Tibial nerve (tissue), 4 donors: ENCODE results near the gene DPYSL4. TPM values are rescaled to one million over a fixed set of nuclear protein-coding genes. Genes with fewer than 3 reads are reported as not detected.

Source experiments
- DNase-seq, 2 donors: peaks; one replicate each; pipeline ENCODE4 v3.0.0-alpha.2; 2019; ENCODE audit warnings: low spot score in 2 of 2
- H3K27ac ChIP-seq, 4 donors: fragments of 200-600 bp; sonication (generic) in 3 of 4; one replicate each; pipeline ENCODE4 v1.5.1; 2017 to 2019; ENCODE audit warnings: mild to moderate bottlenecking in 1 of 4
- H3K27me3 ChIP-seq, 2 donors: fragments of 200-600 bp; sonication (generic) in 1 of 2; one replicate each; pipeline versions ENCODE4 v1.5.1 to v1.6.0; 2017 to 2019
- H3K36me3 ChIP-seq, 3 donors: fragments of 200-600 bp; sonication (generic); one replicate each; pipeline ENCODE4 v1.5.1; 2018 to 2019
- H3K4me1 ChIP-seq, 4 donors: fragments of 200-600 bp; sonication (generic) in 3 of 4; one replicate each; pipeline ENCODE4 v1.5.1; 2017 to 2019
- H3K4me3 ChIP-seq, 4 donors: fragments of 200-600 bp; sonication (generic) in 3 of 4; one replicate each; pipeline ENCODE4 v1.5.1; 2017 to 2019; ENCODE audit warnings: mild to moderate bottlenecking in 1 of 4, moderate library complexity in 1 of 4
- H3K9me3 ChIP-seq, 4 donors: fragments of 200-600 bp; sonication (generic) in 3 of 4; one replicate each; pipeline ENCODE4 v1.5.1; 2017 to 2019
- CTCF ChIP-seq, 5 experiments: fragments of 200-600 bp in 3 of 5; fragments of 450-650 bp in 2 of 5; sonication (generic) in 3 of 5; IDR thresholded peaks; one replicate each; pipeline ENCODE4 v1.5.1; 2016 to 2019; ENCODE audit warnings: antibody characterized with exemption in 5 of 5, mild to moderate bottlenecking in 3 of 5, moderate library complexity in 2 of 5
- EP300 ChIP-seq, 2 donors: sonication (generic); formaldehyde crosslinking; IDR thresholded peaks; one replicate each; pipeline ENCODE4 v1.6.1; 2017; ENCODE audit warnings: antibody characterized with exemption in 2 of 2, mild to moderate bottlenecking in 1 of 2
- POLR2A ChIP-seq, 2 donors: fragments of 450-650 bp; IDR thresholded peaks; one replicate each; pipeline ENCODE4 v1.6.1; 2017; ENCODE audit warnings: antibody characterized with exemption in 2 of 2, mild to moderate bottlenecking in 2 of 2, moderate library complexity in 2 of 2
- WGBS, 2 donors: methylation state at CpG; one replicate each; pipeline ENCODE4 v1.1.5; 2018; 5-methylcytosine and 5-hydroxymethylcytosine counted together
- total RNA-seq, 4 donors: library from RNA; depleted of rRNA; stranded (reverse); fragments of >200 nt; gene quantifications; one replicate each; pipeline ENCODE4 v1.1.0, GENCODE V29; 2016

Gene DPYSL4
- total RNA-seq, 4 donors from 2014 or later = 0.21 to 3.1 (median 1.4) TPM

- H3K27me3 ChIP-seq = peaks cover 0 to 84% of the 10 kb centered on the region in 2 donors
- H3K36me3 ChIP-seq = no peaks in the 10 kb centered on the region
- TF ChIP-seq POLR2A (IDR thresholded peaks at IDR 0.05) = no peak
- TF ChIP-seq CTCF (IDR thresholded peaks at IDR 0.05) = no peak
- TF ChIP-seq EP300 (IDR thresholded peaks at IDR 0.05) = no peak
- WGBS, 2 donors = 49 to 61% methylated on average over 14 of the region's 14 CpGs
- H3K27ac ChIP-seq = no peak overlapping the region
- no peak overlapping the region for H3K4me3 ChIP-seq
- H3K9me3 ChIP-seq = no peaks in the 10 kb centered on the region
- peaks cover 0 to 15% (median 1%) of the 10 kb centered on the region in 4 donors for H3K4me1 ChIP-seq
- DNase-seq = no peak
Observed at GRCh38 chr10:132180736-132181135, 6.0 kb upstream of the DPYSL4 start.

- Histone ChIP-seq H3K27me3 (peaks cover 0 to 81% of the 10 kb centered on the region in 2 donors), H3K36me3 (no peaks in the 10 kb centered on the region), H3K27ac (no peak overlapping the region), H3K4me3 (no peak overlapping the region), H3K4me1 (peaks cover 0 to 16% (median 10%) of the 10 kb centered on the region in 4 donors), H3K9me3 (no peaks in the 10 kb centered on the region)
- WGBS, 2 donors = 62 to 71% methylated on average over 24 to 25 of the region's 25 CpGs
- DNase-seq = no peak
- TF ChIP-seq POLR2A (IDR thresholded peaks at IDR 0.05) = no peak
- TF ChIP-seq EP300 (IDR thresholded peaks at IDR 0.05) = no peak
- TF ChIP-seq CTCF (IDR thresholded peaks at IDR 0.05) = no peak
Observed at GRCh38 chr10:132181691-132182425, 4.9 kb upstream of the DPYSL4 start.

- Histone ChIP-seq H3K4me1 (peaks cover 0 to 24% (median 14%) of the 10 kb centered on the region in 4 donors), H3K27me3 (peaks cover 0 to 81% of the 10 kb centered on the region in 2 donors), H3K4me3 (no peak overlapping the region), H3K36me3 (no peaks in the 10 kb centered on the region), H3K27ac (no peak overlapping the region), H3K9me3 (no peaks in the 10 kb centered on the region)
- WGBS, 2 donors = 83 to 87% methylated on average over 7 of the region's 7 CpGs
- no peak for DNase-seq
- no peak for TF ChIP-seq EP300 (IDR thresholded peaks at IDR 0.05)
- TF ChIP-seq CTCF (IDR thresholded peaks at IDR 0.05) = no peak
- no peak for TF ChIP-seq POLR2A (IDR thresholded peaks at IDR 0.05)
Observed at GRCh38 chr10:132182591-132182990, 4.2 kb upstream of the DPYSL4 start.

- no peak for TF ChIP-seq EP300 (IDR thresholded peaks at IDR 0.05)
- no peak for TF ChIP-seq CTCF (IDR thresholded peaks at IDR 0.05)
- no peak for TF ChIP-seq POLR2A (IDR thresholded peaks at IDR 0.05)
Observed at GRCh38 chr10:132183046-132183445, 3.7 kb upstream of the DPYSL4 start.

GRCh38 chr10:132184816-132185593 lies 1.7 kb upstream of the DPYSL4 start:
- no peak for TF ChIP-seq EP300 (IDR thresholded peaks at IDR 0.05)
- no peak for TF ChIP-seq CTCF (IDR thresholded peaks at IDR 0.05)
- TF ChIP-seq POLR2A (IDR thresholded peaks at IDR 0.05) = no peak
- 47 to 56% methylated on average over 18 to 29 of the region's 35 CpGs for WGBS, 2 donors

More at GRCh38 chr10:132183046-132183445, 3.7 kb upstream of the DPYSL4 start:
- 49 to 51% methylated on average over 8 of the region's 8 CpGs for WGBS, 2 donors
- Histone ChIP-seq H3K4me3 (no peak overlapping the region), H3K27me3 (peaks cover 0 to 81% of the 10 kb centered on the region in 2 donors), H3K27ac (no peak overlapping the region), H3K36me3 (no peaks in the 10 kb centered on the region), H3K9me3 (no peaks in the 10 kb centered on the region), H3K4me1 (peaks cover 0 to 28% (median 15%) of the 10 kb centered on the region in 4 donors)
- no peak for DNase-seq

More at GRCh38 chr10:132184816-132185593, 1.7 kb upstream of the DPYSL4 start:
- no peak for DNase-seq
- Histone ChIP-seq H3K36me3 (no peaks in the 10 kb centered on the region), H3K27me3 (peaks cover 0 to 82% of the 10 kb centered on the region in 2 donors), H3K9me3 (no peaks in the 10 kb centered on the region), H3K27ac (no peak overlapping the region), H3K4me3 (no peak overlapping the region), H3K4me1 (peaks cover 0 to 33% (median 15%) of the 10 kb centered on the region in 4 donors)
